ENCODE measurements around the gene PARP15. TPM values are rescaled to one million over a fixed set of nuclear protein-coding genes. Genes with fewer than 3 reads are reported as not detected.

The PARP15 gene
- total and polyA plus RNA-seq, 4 experiments from 2014 or later, result 7.6 to 78.0 (median 43.2) TPM

- H3K36me3 ChIP-seq (ENCODE audit: insufficient read depth, low read length), result peaks cover 21% of the 10 kb centered on the region
- POLR2A ChIA-PET (ENCODE audit: partially characterized antibody), result interaction anchor here (0.6 kb wide), 1 partner anchor 16 kb away, joined by 3 read pairs; no protein-coding TSS in a partner anchor
- Mint-ChIP-seq H3K36me3 (peaks cover 30 to 54% of the 10 kb centered on the region in 2 donors), H3K9me3 (no peaks in the 10 kb centered on the region), H3K27me3 (no peaks in the 10 kb centered on the region), H3K4me3 (peak overlapping the region in 3 of 8 donors; percentile 11 to 50 (median 37)), H3K4me1 (peaks cover 5 to 13% (median 10%) of the 10 kb centered on the region in 4 donors), H3K27ac (peak overlapping the region; percentile 36 to 89 (median 63))
- no peaks in the 10 kb centered on the region for H3K9me3 ChIP-seq (ENCODE audit: control insufficient read depth in 1 of 2, low read length in 2 of 2)
- H3K27ac ChIP-seq (ENCODE audit: low read depth, low read length), result no peak overlapping the region
- CTCF ChIA-PET (ENCODE audit: partially characterized antibody), result no interaction called here
- no peak overlapping the region for H3K4me3 ChIP-seq (ENCODE audit: low read length in 2 of 2)
- H3K27me3 ChIP-seq (ENCODE audit: insufficient read depth, low read length), result no peaks in the 10 kb centered on the region
- peak in 2 of 5 donors; percentile 1 to 28 for DNase-seq
- H3K4me1 ChIP-seq (ENCODE audit: insufficient read depth, low read length), result no peaks in the 10 kb centered on the region
- intact Hi-C loops (cut with micrococcal nuclease), result loop anchor here (5.0 kb wide), 1 partner anchor 33 kb away; the partner anchor contains the start of gene PARP15
Measured at GRCh38 chr3:122609798-122610559, 32.5 kb downstream of the PARP15 start.

- ChIA-PET POLR2A (ENCODE audit: partially characterized antibody) (no interaction called here), CTCF (ENCODE audit: partially characterized antibody) (interaction anchor here (1.2 to 1.7 kb wide), 2 partner anchors 9 to 16 kb away, joined by 3 to 4 read pairs; no protein-coding TSS in a partner anchor)
- DNase-seq, result no peak
- Mint-ChIP-seq H3K36me3 (peaks cover 47 to 58% of the 10 kb centered on the region in 2 donors), H3K4me1 (peaks cover 5 to 10% (median 7%) of the 10 kb centered on the region in 4 donors), H3K9me3 (no peaks in the 10 kb centered on the region), H3K27me3 (no peaks in the 10 kb centered on the region), H3K4me3 (no peak overlapping the region), H3K27ac (no peak overlapping the region)
- Histone ChIP-seq H3K36me3 (ENCODE audit: insufficient read depth, low read length) (peaks cover 32% of the 10 kb centered on the region), H3K4me3 (ENCODE audit: low read length in 2 of 2) (no peak overlapping the region), H3K9me3 (ENCODE audit: control insufficient read depth in 1 of 2, low read length in 2 of 2) (no peaks in the 10 kb centered on the region), H3K27ac (ENCODE audit: low read depth, low read length) (no peak overlapping the region), H3K4me1 (ENCODE audit: insufficient read depth, low read length) (no peaks in the 10 kb centered on the region), H3K27me3 (ENCODE audit: insufficient read depth, low read length) (no peaks in the 10 kb centered on the region)
- intact Hi-C loops (cut with micrococcal nuclease), result loop anchor here (5.0 kb wide), 1 partner anchor 35 kb away; the partner anchor contains the start of gene PARP15
Measured at GRCh38 chr3:122612696-122613095, 35.2 kb downstream of the PARP15 start.

- Histone ChIP-seq H3K4me3 (ENCODE audit: low read length in 2 of 2) (no peak overlapping the region), H3K36me3 (ENCODE audit: insufficient read depth, low read length) (peaks cover 37% of the 10 kb centered on the region), H3K9me3 (ENCODE audit: control insufficient read depth in 1 of 2, low read length in 2 of 2) (no peaks in the 10 kb centered on the region), H3K27ac (ENCODE audit: low read depth, low read length) (no peak overlapping the region), H3K27me3 (ENCODE audit: insufficient read depth, low read length) (no peaks in the 10 kb centered on the region), H3K4me1 (ENCODE audit: insufficient read depth, low read length) (no peaks in the 10 kb centered on the region)
- DNase-seq, result no peak
- Mint-ChIP-seq H3K9me3 (no peaks in the 10 kb centered on the region), H3K27me3 (no peaks in the 10 kb centered on the region), H3K4me1 (peaks cover 0 to 1% (median under 1%) of the 10 kb centered on the region in 4 donors), H3K4me3 (no peak overlapping the region), H3K27ac (no peak overlapping the region), H3K36me3 (peaks cover 57 to 70% of the 10 kb centered on the region in 2 donors)
- CTCF ChIA-PET (ENCODE audit: partially characterized antibody), result no interaction called here
- POLR2A ChIA-PET (ENCODE audit: partially characterized antibody), result no interaction called here
- intact Hi-C loops (cut with micrococcal nuclease), result no loop called here
Measured at GRCh38 chr3:122615303-122615702, 37.9 kb downstream of the PARP15 start.

- Mint-ChIP-seq H3K36me3 (peaks cover 68 to 74% of the 10 kb centered on the region in 2 donors), H3K4me1 (no peaks in the 10 kb centered on the region), H3K4me3 (no peak overlapping the region), H3K27ac (peak overlapping the region in 1 of 7 donors; percentile 7), H3K27me3 (no peaks in the 10 kb centered on the region), H3K9me3 (no peaks in the 10 kb centered on the region)
- POLR2A ChIA-PET (ENCODE audit: partially characterized antibody), result interaction anchor here (1.1 kb wide), 1 partner anchor 56 kb away, joined by 3 read pairs; no protein-coding TSS in a partner anchor
- intact Hi-C loops (cut with micrococcal nuclease), result no loop called here
- no peaks in the 10 kb centered on the region for H3K27me3 ChIP-seq (ENCODE audit: insufficient read depth, low read length)
- no peak for DNase-seq
- peaks cover 28% of the 10 kb centered on the region for H3K36me3 ChIP-seq (ENCODE audit: insufficient read depth, low read length)
- no peaks in the 10 kb centered on the region for H3K9me3 ChIP-seq (ENCODE audit: control insufficient read depth in 1 of 2, low read length in 2 of 2)
- H3K4me1 ChIP-seq (ENCODE audit: insufficient read depth, low read length), result no peaks in the 10 kb centered on the region
- H3K27ac ChIP-seq (ENCODE audit: low read depth, low read length), result no peak overlapping the region
- CTCF ChIA-PET (ENCODE audit: partially characterized antibody), result no interaction called here
- no peak overlapping the region for H3K4me3 ChIP-seq (ENCODE audit: low read length in 2 of 2)
Measured at GRCh38 chr3:122618614-122619013, 41.2 kb downstream of the PARP15 start.

DNA sequence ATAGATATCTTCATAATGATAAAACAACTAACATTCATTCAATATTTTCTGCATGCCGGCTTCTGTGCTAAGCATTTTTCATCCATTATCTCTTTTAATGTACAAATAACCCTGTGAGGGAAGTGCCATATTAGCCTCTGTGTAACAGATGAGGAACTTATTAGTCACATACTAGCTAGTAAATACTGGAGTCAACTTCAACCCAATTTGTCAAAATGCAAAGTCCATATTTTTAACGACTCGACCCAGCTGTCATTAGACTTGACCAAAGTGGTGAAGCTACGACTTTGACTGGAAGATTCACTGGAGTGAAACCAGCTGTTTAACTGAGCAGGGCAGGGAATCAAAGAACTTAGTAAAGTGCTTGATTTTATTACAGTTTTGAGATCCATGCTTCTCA is 41.6 kb downstream of the PARP15 start:
- Mint-ChIP-seq H3K27me3 (no peaks in the 10 kb centered on the region), H3K4me1 (no peaks in the 10 kb centered on the region), H3K27ac (no peak overlapping the region), H3K36me3 (peaks cover 70 to 75% of the 10 kb centered on the region in 2 donors), H3K4me3 (no peak overlapping the region), H3K9me3 (no peaks in the 10 kb centered on the region)
- Histone ChIP-seq H3K4me1 (ENCODE audit: insufficient read depth, low read length) (no peaks in the 10 kb centered on the region), H3K4me3 (ENCODE audit: low read length in 2 of 2) (no peak overlapping the region), H3K27me3 (ENCODE audit: insufficient read depth, low read length) (no peaks in the 10 kb centered on the region), H3K9me3 (ENCODE audit: control insufficient read depth in 1 of 2, low read length in 2 of 2) (no peaks in the 10 kb centered on the region), H3K36me3 (ENCODE audit: insufficient read depth, low read length) (peaks cover 28% of the 10 kb centered on the region), H3K27ac (ENCODE audit: low read depth, low read length) (no peak overlapping the region)
- intact Hi-C loops (cut with micrococcal nuclease), result no loop called here
- POLR2A ChIA-PET (ENCODE audit: partially characterized antibody), result interaction anchor here (1.1 to 1.4 kb wide), 2 partner anchors 40 to 57 kb away, joined by 3 to 4 read pairs; no protein-coding TSS in a partner anchor
- DNase-seq, result no peak
- CTCF ChIA-PET (ENCODE audit: partially characterized antibody), result interaction anchor here (1.2 kb wide), 1 partner anchor 60 kb away, joined by 6 read pairs; no protein-coding TSS in a partner anchor

DNA sequence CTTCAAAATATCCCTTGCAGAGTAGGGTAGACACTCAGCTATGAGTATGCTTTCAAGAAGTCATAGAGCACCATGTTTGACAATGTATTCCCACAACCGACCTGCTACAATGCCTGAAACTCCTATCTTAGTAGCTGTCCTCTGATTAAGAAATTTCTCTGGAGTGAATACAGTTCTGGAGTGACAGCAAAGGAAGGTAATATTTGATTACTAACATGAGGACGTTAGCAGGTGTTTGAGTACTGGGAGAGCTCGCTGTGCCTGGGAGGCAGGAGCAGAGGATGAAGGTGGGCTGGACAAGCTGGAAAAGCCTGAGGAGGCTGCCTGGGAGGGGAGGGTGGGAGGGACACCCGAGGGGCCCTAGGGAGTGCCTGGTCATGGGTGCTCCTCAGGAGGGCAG is 42.9 kb downstream of the PARP15 start:
- H3K36me3 ChIP-seq (ENCODE audit: insufficient read depth, low read length), result peaks cover 25% of the 10 kb centered on the region
- POLR2A ChIA-PET (ENCODE audit: partially characterized antibody), result interaction anchor here (1.4 kb wide), 1 partner anchor 42 kb away, joined by 4 read pairs; no protein-coding TSS in a partner anchor
- no peak overlapping the region for H3K27ac ChIP-seq (ENCODE audit: low read depth, low read length)
- intact Hi-C loops (cut with micrococcal nuclease), result no loop called here
- Mint-ChIP-seq H3K27me3 (no peaks in the 10 kb centered on the region), H3K9me3 (no peaks in the 10 kb centered on the region), H3K4me3 (no peak overlapping the region), H3K27ac (no peak overlapping the region), H3K36me3 (peaks cover 71 to 78% of the 10 kb centered on the region in 2 donors), H3K4me1 (no peaks in the 10 kb centered on the region)
- no peak for DNase-seq
- CTCF ChIA-PET (ENCODE audit: partially characterized antibody), result interaction anchor here (1.1 to 1.4 kb wide), 4 partner anchors 9 to 62 kb away, joined by 3 to 6 read pairs (median 3); no protein-coding TSS in a partner anchor
- H3K4me1 ChIP-seq (ENCODE audit: insufficient read depth, low read length), result no peaks in the 10 kb centered on the region
- no peaks in the 10 kb centered on the region for H3K27me3 ChIP-seq (ENCODE audit: insufficient read depth, low read length)
- H3K9me3 ChIP-seq (ENCODE audit: control insufficient read depth in 1 of 2, low read length in 2 of 2), result no peaks in the 10 kb centered on the region
- H3K4me3 ChIP-seq (ENCODE audit: low read length in 2 of 2), result no peak overlapping the region

DNA sequence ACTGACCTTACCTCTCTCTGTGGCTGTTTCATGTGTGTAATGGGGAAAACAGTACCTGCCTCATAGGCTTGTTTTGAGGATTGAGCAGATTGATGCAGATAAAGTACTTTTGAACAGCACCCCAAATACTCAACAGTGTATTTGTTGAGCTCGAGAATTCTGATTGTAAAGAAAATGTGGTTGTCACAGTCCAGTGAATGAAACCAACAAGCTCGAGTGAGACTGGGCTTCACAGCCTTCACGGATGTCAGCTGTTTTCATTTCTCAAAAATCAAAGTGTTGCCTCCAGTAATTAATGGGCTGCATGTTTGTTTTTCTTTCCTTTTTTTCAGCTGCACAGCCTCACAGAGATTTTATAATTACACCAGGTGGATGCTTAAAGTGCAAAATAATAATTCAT is 43.7 kb downstream of the PARP15 start:
- H3K36me3 Mint-ChIP-seq, result peaks cover 70 to 77% of the 10 kb centered on the region in 2 donors
- CTCF ChIA-PET (ENCODE audit: partially characterized antibody), result interaction anchor here (0.9 to 1.4 kb wide), 5 partner anchors 8 to 63 kb away, joined by 3 read pairs; partner anchors contain the start of gene PARP15

More for the DNA sequence above, 43.7 kb downstream of the PARP15 start:
- Mint-ChIP-seq H3K27me3 (no peaks in the 10 kb centered on the region), H3K9me3 (no peaks in the 10 kb centered on the region), H3K4me3 (no peak overlapping the region), H3K4me1 (no peaks in the 10 kb centered on the region), H3K27ac (peak overlapping the region in 1 of 7 donors; percentile 55)
- intact Hi-C loops (cut with micrococcal nuclease), result no loop called here
- no peak overlapping the region for H3K27ac ChIP-seq (ENCODE audit: low read depth, low read length)
- no peak overlapping the region for H3K4me3 ChIP-seq (ENCODE audit: low read length in 2 of 2)
- peaks cover 18% of the 10 kb centered on the region for H3K36me3 ChIP-seq (ENCODE audit: insufficient read depth, low read length)
- no peaks in the 10 kb centered on the region for H3K9me3 ChIP-seq (ENCODE audit: control insufficient read depth in 1 of 2, low read length in 2 of 2)
- no peak for DNase-seq
- H3K4me1 ChIP-seq (ENCODE audit: insufficient read depth, low read length), result no peaks in the 10 kb centered on the region
- H3K27me3 ChIP-seq (ENCODE audit: insufficient read depth, low read length), result no peaks in the 10 kb centered on the region
- POLR2A ChIA-PET (ENCODE audit: partially characterized antibody), result no interaction called here
